Thyroid gland (tissue), 4 donors: Measurements from ENCODE around the gene NKX3-2.

ENCODE experiments used
- CTCF ChIP-seq, 6 experiments: fragments of 200-600 bp in 3 of 6; fragments of 450-650 bp in 3 of 6; sonication (generic) in 3 of 6; IDR thresholded peaks; one replicate each; pipeline ENCODE4 v1.5.1; 2016 to 2019; ENCODE audit warnings: antibody characterized with exemption in 6 of 6, mild to moderate bottlenecking in 2 of 6, inconsistent platforms in 1 of 6, moderate library complexity in 1 of 6
- POLR2A ChIP-seq, 2 donors: fragments of 450-650 bp; IDR thresholded peaks; one replicate each; pipeline ENCODE4 v1.6.1; 2017; ENCODE audit warnings: antibody characterized with exemption in 2 of 2, mild to moderate bottlenecking in 2 of 2, moderate library complexity in 1 of 2

- TF ChIP-seq CTCF (IDR thresholded peaks at IDR 0.05) (no peak), POLR2A (IDR thresholded peaks at IDR 0.05) (no peak)
These were observed 5.8 kb downstream of the NKX3-2 start for GRCh38 chr4:13538427-13538973.
